Measurements from ENCODE around the gene ZNF316. TPM values are rescaled to one million over a fixed set of nuclear protein-coding genes. Genes with fewer than 3 reads are reported as not detected.
A peak's percentile ranks its signal among the peaks of the same experiment; 100 is the strongest.

Gene ZNF316
- total RNA-seq, result 10 to 100 TPM; 12.4 to 21.6 (median 14.5) TPM
- 10 to 100 TPM; 19.6 to 52.6 TPM for polyA plus RNA-seq

DNA sequence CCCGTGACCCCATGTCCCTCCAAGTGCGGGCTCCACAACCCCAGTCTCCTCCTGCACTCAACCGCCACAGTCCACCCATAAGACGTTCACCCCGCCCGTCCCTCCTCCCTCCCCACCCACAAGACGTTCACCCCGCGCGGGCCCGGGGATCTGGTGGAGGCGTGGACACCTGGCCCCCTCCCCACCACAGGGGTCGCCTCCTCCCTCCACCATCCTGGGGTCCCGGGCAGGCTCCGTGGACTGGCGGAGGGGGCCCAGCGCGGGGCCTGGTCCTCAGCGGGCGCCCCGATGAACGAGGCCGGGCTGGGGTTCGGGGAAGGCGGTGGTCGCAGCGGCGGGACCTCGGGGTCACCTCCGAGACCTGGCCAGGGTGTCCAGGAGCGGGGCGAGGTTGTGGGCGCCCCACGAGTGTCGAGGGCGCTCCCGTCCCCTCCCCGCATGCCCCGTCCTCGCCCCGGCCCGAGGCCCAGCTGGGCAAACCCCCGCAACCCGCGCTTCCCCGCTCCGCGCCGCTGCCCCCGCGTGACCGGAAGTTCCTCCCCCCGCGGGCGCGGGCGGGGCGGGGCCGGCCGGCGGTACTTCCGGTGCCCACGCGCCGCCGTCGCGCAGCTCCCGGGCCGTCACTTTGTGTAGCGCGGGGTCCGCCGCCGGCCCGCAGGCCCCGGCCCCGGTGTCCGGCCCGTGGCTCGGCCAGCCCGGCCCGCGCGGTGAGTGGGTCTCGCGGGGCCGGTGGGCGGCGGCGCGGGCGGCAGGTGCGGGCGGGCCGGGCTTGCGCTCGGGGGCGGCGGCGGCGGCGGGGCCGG lies at the start of gene ZNF316:
TSS of gene ZNF316 (plus strand) at position 578 of the 803 bp plus-strand sequence. CDS start 5,092 bp downstream, outside the sequence.
- WGBS, 2 donors, result 1% methylated on average over 53 to 104 of the region's 104 CpGs
- H3K9me3 ChIP-seq, result no peaks in the 10 kb centered on the region
- intact Hi-C loops (cut with DNase I), result no loop called here

DNA sequence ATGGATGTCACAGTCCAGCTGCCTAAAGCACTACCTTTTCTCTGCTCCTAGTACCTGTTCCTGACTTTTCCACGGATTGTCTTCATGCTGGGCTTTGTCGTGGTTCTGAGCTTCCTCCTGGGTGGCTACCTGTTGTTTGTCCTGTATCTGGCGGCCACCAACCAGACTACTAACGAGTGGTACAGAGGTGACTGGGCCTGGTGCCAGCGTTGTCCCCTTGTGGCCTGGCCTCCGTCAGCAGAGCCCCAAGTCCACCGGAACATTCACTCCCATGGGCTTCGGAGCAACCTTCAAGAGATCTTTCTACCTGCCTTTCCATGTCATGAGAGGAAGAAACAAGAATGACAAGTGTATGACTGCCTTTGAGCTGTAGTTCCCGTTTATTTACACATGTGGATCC lies 48.6 kb upstream of the ZNF316 start:
- FAIRE-seq (no peak), ATAC-seq (no peak), DNase-seq (no peak)
- Histone ChIP-seq H3K36me3 (peaks cover 0 to 17% (median 6%) of the 10 kb centered on the region in 3 donors), H3K27me3 (no peaks in the 10 kb centered on the region), H3K27ac (no peak overlapping the region), H3K9me3 (no peaks in the 10 kb centered on the region), H3K4me3 (no peak overlapping the region), H3K4me1 (peaks cover 0 to 9% (median 0%) of the 10 kb centered on the region in 3 donors)
- TF ChIP-seq, protein P1, sequence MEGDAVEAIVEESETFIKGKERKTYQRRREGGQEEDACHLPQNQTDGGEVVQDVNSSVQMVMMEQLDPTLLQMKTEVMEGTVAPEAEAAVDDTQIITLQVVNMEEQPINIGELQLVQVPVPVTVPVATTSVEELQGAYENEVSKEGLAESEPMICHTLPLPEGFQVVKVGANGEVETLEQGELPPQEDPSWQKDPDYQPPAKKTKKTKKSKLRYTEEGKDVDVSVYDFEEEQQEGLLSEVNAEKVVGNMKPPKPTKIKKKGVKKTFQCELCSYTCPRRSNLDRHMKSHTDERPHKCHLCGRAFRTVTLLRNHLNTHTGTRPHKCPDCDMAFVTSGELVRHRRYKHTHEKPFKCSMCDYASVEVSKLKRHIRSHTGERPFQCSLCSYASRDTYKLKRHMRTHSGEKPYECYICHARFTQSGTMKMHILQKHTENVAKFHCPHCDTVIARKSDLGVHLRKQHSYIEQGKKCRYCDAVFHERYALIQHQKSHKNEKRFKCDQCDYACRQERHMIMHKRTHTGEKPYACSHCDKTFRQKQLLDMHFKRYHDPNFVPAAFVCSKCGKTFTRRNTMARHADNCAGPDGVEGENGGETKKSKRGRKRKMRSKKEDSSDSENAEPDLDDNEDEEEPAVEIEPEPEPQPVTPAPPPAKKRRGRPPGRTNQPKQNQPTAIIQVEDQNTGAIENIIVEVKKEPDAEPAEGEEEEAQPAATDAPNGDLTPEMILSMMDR (IDR thresholded peaks at IDR 0.05), result no peak
- intact Hi-C loops (cut with DNase I), result no loop called here
- WGBS, 2 donors, result 78 to 89% methylated on average over 9 of the region's 9 CpGs

More for the DNA sequence above, at the start of gene ZNF316:
- ATAC-seq (peak; percentile 84 to 92 (median 91)), DNase-seq (peak; percentile 48 to 86 (median 62)), FAIRE-seq (no peak)
- Histone ChIP-seq H3K4me1 (peaks cover 0 to 8% (median 3%) of the 10 kb centered on the region in 3 donors), H3K4me3 (peak within 1 kb of the TSS; percentile 91 to 95 (median 94)), H3K27ac (peak within 1 kb of the TSS in 3 of 4 donors; percentile 22 to 67 (median 63)), H3K36me3 (no peaks in the 10 kb centered on the region), H3K27me3 (no peaks in the 10 kb centered on the region)
- TF ChIP-seq, protein P1 (IDR thresholded peaks at IDR 0.05), result no peak

DNA sequence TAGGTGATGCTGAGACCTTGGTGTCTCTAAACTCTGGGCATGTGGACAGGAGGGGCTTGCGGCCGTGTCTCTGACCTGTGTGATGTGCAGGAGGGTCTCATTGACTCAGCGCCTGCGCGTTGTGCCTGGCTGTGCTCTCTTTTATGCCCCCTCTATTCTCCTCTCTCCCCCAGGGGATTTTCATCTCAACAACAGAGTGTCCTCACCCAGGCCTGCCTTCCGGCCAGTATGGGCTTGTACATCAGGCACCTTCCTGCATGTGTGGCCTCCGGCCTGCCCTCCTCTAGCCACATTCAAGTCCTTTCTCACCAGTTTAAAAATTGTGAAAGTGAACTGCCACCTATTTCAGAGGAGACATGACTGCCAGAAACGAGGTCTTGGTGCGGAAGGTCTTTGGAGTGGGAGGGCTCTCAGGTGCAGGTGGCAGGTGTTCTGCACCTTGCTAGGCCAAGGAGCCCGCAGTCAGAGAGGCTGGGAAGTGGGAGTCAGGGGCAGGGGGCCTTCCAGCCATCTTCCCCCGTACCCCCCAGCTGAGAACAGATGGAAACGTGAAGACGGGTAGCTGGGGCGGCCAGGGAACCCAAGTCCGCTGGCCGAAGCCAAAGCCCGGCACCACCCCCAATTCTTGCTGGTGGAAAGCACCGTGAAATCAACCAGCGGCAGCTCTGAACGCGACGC lies 47.8 kb upstream of the ZNF316 start:
- no peaks in the 10 kb centered on the region for H3K27me3 ChIP-seq
- H3K27ac ChIP-seq, result peak overlapping the region in 3 of 4 donors; percentile 22 to 84 (median 75)
- H3K36me3 ChIP-seq, result peaks cover 0 to 18% (median 6%) of the 10 kb centered on the region in 3 donors
- FAIRE-seq (no peak), DNase-seq (no peak), ATAC-seq (no peak)
- no peaks in the 10 kb centered on the region for H3K9me3 ChIP-seq
- peak overlapping the region; percentile 64 to 99 (median 82) for H3K4me3 ChIP-seq
- WGBS, 2 donors, result 38 to 51% methylated on average over 16 to 22 of the region's 22 CpGs
- TF ChIP-seq, protein P1 (IDR thresholded peaks at IDR 0.05), result no peak
- H3K4me1 ChIP-seq, result peaks cover 0 to 9% (median 0%) of the 10 kb centered on the region in 3 donors
- intact Hi-C loops (cut with DNase I), result no loop called here

DNA sequence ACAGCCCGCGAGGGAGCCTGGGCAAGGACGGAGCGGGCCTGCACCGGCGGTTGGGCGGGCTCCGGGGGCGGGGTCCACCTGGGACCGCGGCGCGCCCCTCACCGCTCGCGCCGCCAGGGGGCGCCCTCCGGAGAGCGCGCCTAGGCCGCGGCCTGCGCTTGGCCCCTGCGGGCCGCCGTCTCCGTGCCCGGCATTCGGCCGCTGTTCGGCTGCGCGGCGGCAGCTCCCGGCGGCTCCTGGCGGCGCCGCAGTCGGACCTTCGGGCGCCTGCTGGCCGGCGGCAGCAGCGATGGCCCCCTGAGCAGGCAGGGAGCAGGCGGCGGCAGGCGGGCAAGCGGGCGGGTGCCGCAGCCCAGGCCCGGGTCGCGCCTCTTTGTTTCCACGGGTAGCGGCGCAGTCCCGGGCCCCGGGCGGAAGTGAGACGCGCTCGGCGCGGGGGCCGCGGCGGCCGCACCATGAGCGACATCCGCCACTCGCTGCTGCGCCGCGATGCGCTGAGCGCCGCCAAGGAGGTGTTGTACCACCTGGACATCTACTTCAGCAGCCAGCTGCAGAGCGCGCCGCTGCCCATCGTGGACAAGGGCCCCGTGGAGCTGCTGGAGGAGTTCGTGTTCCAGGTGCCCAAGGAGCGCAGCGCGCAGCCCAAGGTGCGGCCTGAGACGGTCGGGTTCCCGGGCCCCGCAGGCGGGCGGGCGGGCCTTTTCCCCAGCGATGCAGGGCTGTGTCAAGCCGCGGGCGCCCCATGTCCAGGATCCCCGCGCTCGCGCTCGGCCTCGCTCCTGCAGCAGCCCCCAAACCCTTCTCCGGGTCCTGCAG lies 47.1 kb upstream of the ZNF316 start, which contains the start of gene INTS15:
TSS of gene INTS15 (plus strand) at position 193 of the 816 bp plus-strand sequence. CDS start at position 456, 263 bp downstream.
- Histone ChIP-seq H3K27me3 (no peaks in the 10 kb centered on the region), H3K9me3 (no peaks in the 10 kb centered on the region), H3K27ac (peak within 1 kb of the TSS; percentile 63 to 84 (median 75)), H3K4me1 (peaks cover 0 to 9% (median 0%) of the 10 kb centered on the region in 3 donors), H3K36me3 (peaks cover 1 to 22% (median 4%) of the 10 kb centered on the region in 3 donors), H3K4me3 (peak within 1 kb of the TSS; percentile 64 to 99 (median 82))
- 0 to 1% methylated on average over 84 to 107 of the region's 107 CpGs for WGBS, 2 donors
- ATAC-seq (peak; percentile 95 to 97 (median 95)), DNase-seq (peak; percentile 71 to 95 (median 86)), FAIRE-seq (no peak)
- intact Hi-C loops (cut with DNase I), result no loop called here
- TF ChIP-seq, protein P1 (IDR thresholded peaks at IDR 0.05), result peak; percentile 71 to 81 (median 80)

Measured in pancreas (tissue), 10 donors.